WTC11 (cell line): ENCODE measurements around the gene ZNF740. TPM values are rescaled to one million over a fixed set of nuclear protein-coding genes. Genes with fewer than 3 reads are reported as not detected.

ENCODE experiments used
- ATAC-seq: fragments of 200-7000 bp; cut with Tn5 transposase; 2 replicates; pipeline ENCODE4 v1.10.0; 2021; ENCODE audit warnings: mild to moderate bottlenecking, moderate library complexity
- CTCF ChIA-PET: fragments of 300-600 bp; sonication (Branson Sonifier 250); formaldehyde crosslinking; loops from one replicate; lab custom pipeline; 2021; ENCODE audit warnings: antibody characterized with exemption; lab: Charles Lee
- POLR2A ChIA-PET: fragments of 350-600 bp; sonication (Branson Sonifier 250); formaldehyde crosslinking; loops from one replicate; lab custom pipeline; 2021; ENCODE audit warnings: antibody characterized with exemption; lab: Charles Lee
- DNase-seq: peaks from one replicate; pipeline ENCODE4 v3.0.0; 2021; ENCODE audit warnings: low spot score
- H3K27ac Mint-ChIP-seq: 2 replicates; pipeline ENCODE4 v1.8.0; 2021; ENCODE audit warnings: mixed read lengths
- H3K27me3 Mint-ChIP-seq: 2 replicates; pipeline ENCODE4 v1.8.0; 2021; ENCODE audit warnings: low read depth, mild to moderate bottlenecking, moderate library complexity, mixed read lengths
- H3K36me3 Mint-ChIP-seq: 2 replicates; pipeline ENCODE4 v1.8.0; 2021; ENCODE audit warnings: mixed read lengths
- H3K4me1 Mint-ChIP-seq: 2 replicates; pipeline ENCODE4 v1.8.0; 2022; ENCODE audit warnings: mixed read lengths
- H3K4me3 Mint-ChIP-seq: 2 replicates; pipeline ENCODE4 v1.8.0; 2021; ENCODE audit warnings: mild to moderate bottlenecking, moderate library complexity, mixed read lengths
- H3K9me3 Mint-ChIP-seq: 2 replicates; pipeline ENCODE4 v1.8.0; 2021; ENCODE audit warnings: mixed read lengths
- ARID4B ChIP-seq: sonication (generic); formaldehyde crosslinking; IDR thresholded peaks from 2 replicates; pipeline ENCODE4 v1.8.0; 2023; ENCODE audit warnings: missing genetic modification reagents, mild to moderate bottlenecking, borderline replicate concordance
- ATF3 ChIP-seq: sonication (generic); formaldehyde crosslinking; conservative IDR thresholded peaks from 2 replicates; pipeline ENCODE4 v1.8.1; 2022; ENCODE audit warnings: mild to moderate bottlenecking, missing genetic modification reagents
- E2F5 ChIP-seq: sonication (generic); formaldehyde crosslinking; IDR thresholded peaks from 2 replicates; pipeline ENCODE4 v1.8.1; 2022; ENCODE audit warnings: mild to moderate bottlenecking, moderate library complexity, missing genetic modification reagents
- FOXJ3 ChIP-seq: sonication (generic); formaldehyde crosslinking; IDR thresholded peaks from 2 replicates; pipeline ENCODE4 v1.9.0; 2021; ENCODE audit warnings: missing genetic modification reagents, mild to moderate bottlenecking, borderline replicate concordance
- FOXP4 ChIP-seq: sonication (generic); formaldehyde crosslinking; IDR thresholded peaks from 2 replicates; pipeline ENCODE4 v1.8.0; 2022; ENCODE audit warnings: mild to moderate bottlenecking, missing genetic modification reagents
- GTF2I ChIP-seq: fragments of 250-450 bp; sonication (Bioruptor Pico); conservative IDR thresholded peaks from 2 replicates; pipeline ENCODE4 v1.4.0; 2021; ENCODE audit warnings: mild to moderate bottlenecking
- IRF1 ChIP-seq: sonication (generic); formaldehyde crosslinking; IDR thresholded peaks from 2 replicates; pipeline ENCODE4 v1.8.0; 2023; ENCODE audit warnings: missing genetic modification reagents
- IRF2 ChIP-seq: sonication (generic); formaldehyde crosslinking; IDR thresholded peaks from 2 replicates; pipeline ENCODE4 v1.8.0; 2022; ENCODE audit warnings: low read depth, missing genetic modification reagents, borderline replicate concordance
- MLX ChIP-seq: sonication (generic); formaldehyde crosslinking; IDR thresholded peaks from 2 replicates; pipeline ENCODE4 v1.8.1; 2023; ENCODE audit warnings: mild to moderate bottlenecking, missing genetic modification reagents, moderate library complexity
- MXD4 ChIP-seq: fragments of 250-450 bp; sonication (Bioruptor Pico); IDR thresholded peaks from 2 replicates; pipeline ENCODE4 v1.8.0; 2021; ENCODE audit warnings: mild to moderate bottlenecking, moderate library complexity, borderline replicate concordance
- NFATC4 ChIP-seq: fragments of 250-450 bp; sonication (Bioruptor Pico); IDR thresholded peaks from 2 replicates; pipeline ENCODE4 v1.9.0; 2021; ENCODE audit warnings: mild to moderate bottlenecking
- NFYB ChIP-seq: sonication (generic); formaldehyde crosslinking; conservative IDR thresholded peaks from 2 replicates; pipeline ENCODE4 v1.8.0; 2022; ENCODE audit warnings: low read depth, missing genetic modification reagents
- SMAD3 ChIP-seq: sonication (generic); formaldehyde crosslinking; IDR thresholded peaks from 2 replicates; pipeline ENCODE4 v1.8.0; 2022; ENCODE audit warnings: missing genetic modification reagents, mild to moderate bottlenecking, borderline replicate concordance
- SP1 ChIP-seq: sonication (generic); formaldehyde crosslinking; conservative IDR thresholded peaks from 2 replicates; pipeline ENCODE4 v1.8.1; 2022; ENCODE audit warnings: missing genetic modification reagents
- USF2 ChIP-seq: sonication (generic); formaldehyde crosslinking; IDR thresholded peaks from 2 replicates; pipeline ENCODE4 v1.8.1; 2023; ENCODE audit warnings: mild to moderate bottlenecking, missing genetic modification reagents, moderate library complexity
- ZBTB21 ChIP-seq: sonication (generic); formaldehyde crosslinking; IDR thresholded peaks from 2 replicates; pipeline ENCODE4 v1.8.1; 2023; ENCODE audit warnings: mild to moderate bottlenecking, missing genetic modification reagents, borderline replicate concordance
- ZNF219 ChIP-seq: sonication (generic); formaldehyde crosslinking; IDR thresholded peaks from 2 replicates; pipeline ENCODE4 v1.8.0; 2023; ENCODE audit warnings: missing genetic modification reagents, mild to moderate bottlenecking, borderline replicate concordance
- ZNF232 ChIP-seq: sonication (generic); formaldehyde crosslinking; IDR thresholded peaks from 2 replicates; pipeline ENCODE4 v1.8.0; 2022; ENCODE audit warnings: mild to moderate bottlenecking, missing genetic modification reagents
- ZNF263 ChIP-seq: sonication (generic); formaldehyde crosslinking; IDR thresholded peaks from 2 replicates; pipeline ENCODE4 v1.8.1; 2022; ENCODE audit warnings: low read depth, mild to moderate bottlenecking, moderate library complexity, missing genetic modification reagents
- ZNF512 ChIP-seq: sonication (generic); formaldehyde crosslinking; IDR thresholded peaks from 2 replicates; pipeline ENCODE4 v1.8.1; 2022; ENCODE audit warnings: missing genetic modification reagents, borderline replicate concordance
- total RNA-seq: library from RNA; stranded (reverse); gene quantifications from 3 replicates; pipeline ENCODE4 v1.2.3, GENCODE V29; 2021

The ZNF740 gene
- total RNA-seq, 1 experiment from 2014 or later, result 26.6 TPM

GRCh38 chr12:53219956-53220693 is 39.6 kb downstream of the ZNF740 start (continued):
- TF ChIP-seq MXD4 (CRISPR knock-in tag), result no peak
- no peak for TF ChIP-seq IRF1 (CRISPR knock-in tag)
- TF ChIP-seq ZNF219 (CRISPR knock-in tag), result no peak
- TF ChIP-seq NFATC4 (CRISPR knock-in tag), result no peak
- TF ChIP-seq ZBTB21 (CRISPR knock-in tag), result 0 out of 2 replicates have a peak, but pooled peaks have one; percentile 44
- no peak for TF ChIP-seq FOXJ3 (CRISPR knock-in tag)

- Mint-ChIP-seq H3K4me1 (peaks cover 75% of the 10 kb centered on the region), H3K9me3 (no peaks in the 10 kb centered on the region), H3K27ac (peak overlapping the region; percentile 98), H3K36me3 (no peaks in the 10 kb centered on the region), H3K27me3 (peaks cover 7% of the 10 kb centered on the region; the same call in 1 of the 2 replicates), H3K4me3 (peak overlapping the region; percentile 90)
- CTCF ChIA-PET, result interaction anchor here (0.6 to 2.7 kb wide), 20 partner anchors 8 to 201 kb away, joined by 3 to 15 read pairs (median 7); partner anchors contain the start of genes ESPL1, PFDN5 and SP1
- ATAC-seq (peak; percentile 38), DNase-seq (peak; percentile 94)
- POLR2A ChIA-PET, result interaction anchor here (0.9 to 2.4 kb wide), 6 partner anchors 10 to 40 kb away, joined by 3 to 7 read pairs (median 6); partner anchors contain the start of genes CSAD and ZNF740
- no peak for TF ChIP-seq ATF3 (CRISPR knock-in tag)
- TF ChIP-seq FOXP4 (CRISPR knock-in tag), result no peak
- no peak for TF ChIP-seq IRF2 (CRISPR knock-in tag)
- peak; percentile 78; the same call in 1 of the 2 replicates for TF ChIP-seq ARID4B (CRISPR knock-in tag)
- TF ChIP-seq SMAD3, result no peak
- TF ChIP-seq ZNF263 (CRISPR knock-in tag), result no peak
- peak; percentile 43; the same call in 1 of the 2 replicates for TF ChIP-seq ZNF219 (CRISPR knock-in tag)
- peak; percentile 82 for TF ChIP-seq E2F5 (CRISPR knock-in tag)
- TF ChIP-seq MLX, result no peak
- no peak for TF ChIP-seq ZNF512 (CRISPR knock-in tag)
- no peak for TF ChIP-seq NFYB (CRISPR knock-in tag)
- no peak for TF ChIP-seq ZNF232 (CRISPR knock-in tag)
- no peak; the same call in 1 of the 2 replicates for TF ChIP-seq USF2 (CRISPR knock-in tag)
- TF ChIP-seq SP1, result peak; percentile 56; the same call in 1 of the 2 replicates
- TF ChIP-seq GTF2I, result no peak
These were observed 40.2 kb downstream of the ZNF740 start for GRCh38 chr12:53220694-53221202.
